Measurements from ENCODE around the gene MTMR12. TPM values are rescaled to one million over a fixed set of nuclear protein-coding genes. Genes with fewer than 3 reads are reported as not detected.
A peak's percentile ranks its signal among the peaks of the same experiment; 100 is the strongest.

The MTMR12 gene
- total and polyA plus RNA-seq, 4 donors, result 16.2 to 19.9 (median 18.1) TPM

DNA sequence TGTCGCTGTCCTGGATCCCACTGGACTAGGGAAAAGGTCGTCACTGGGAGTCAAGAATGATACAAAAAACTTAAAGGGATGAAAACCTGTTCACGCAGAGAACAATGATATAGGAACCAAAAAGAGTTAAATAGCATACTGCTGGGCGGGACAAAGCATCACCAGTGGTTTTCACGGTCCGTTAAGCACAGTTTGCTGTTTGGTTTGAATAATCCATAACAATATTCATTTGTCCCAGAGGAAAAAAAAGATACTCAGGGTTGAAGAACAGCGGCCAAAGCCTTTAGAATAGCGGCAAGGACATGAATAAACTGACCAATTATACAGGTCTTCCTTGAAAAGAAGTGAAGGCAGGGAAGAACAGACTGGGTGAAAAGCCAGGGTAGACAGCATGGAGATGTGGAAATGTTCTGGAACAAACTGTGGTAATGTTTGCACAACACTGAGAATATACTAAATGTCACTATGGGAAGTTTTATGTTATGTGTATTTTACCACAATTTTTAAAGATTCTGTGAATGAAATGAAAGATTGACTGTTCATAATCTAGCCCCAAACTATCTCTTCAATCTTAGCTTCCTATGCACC, 60.8 kb downstream of the MTMR12 start:
- WGBS (ENCODE audit: insufficient coverage), result 71% methylated on average over 5 of the region's 8 CpGs
- H3K4me1 ChIP-seq (ENCODE audit: control insufficient read depth, insufficient read depth, low read length), result no peaks in the 10 kb centered on the region
- peaks cover 20% of the 10 kb centered on the region for H3K36me3 ChIP-seq (ENCODE audit: control insufficient read depth, insufficient read depth, low read length)
- H3K27ac ChIP-seq (ENCODE audit: low read depth, low read length), result no peak overlapping the region
- H3K9me3 ChIP-seq (ENCODE audit: control insufficient read depth, insufficient read depth, low read length), result no peaks in the 10 kb centered on the region
- no peaks in the 10 kb centered on the region for H3K27me3 ChIP-seq (ENCODE audit: control insufficient read depth, insufficient read depth, low read length)
- no peak for DNase-seq (ENCODE audit: low read depth in 4 of 6, low spot score in 6 of 6)
- no peak overlapping the region for H3K4me3 ChIP-seq (ENCODE audit: low read depth, low read length)

DNA sequence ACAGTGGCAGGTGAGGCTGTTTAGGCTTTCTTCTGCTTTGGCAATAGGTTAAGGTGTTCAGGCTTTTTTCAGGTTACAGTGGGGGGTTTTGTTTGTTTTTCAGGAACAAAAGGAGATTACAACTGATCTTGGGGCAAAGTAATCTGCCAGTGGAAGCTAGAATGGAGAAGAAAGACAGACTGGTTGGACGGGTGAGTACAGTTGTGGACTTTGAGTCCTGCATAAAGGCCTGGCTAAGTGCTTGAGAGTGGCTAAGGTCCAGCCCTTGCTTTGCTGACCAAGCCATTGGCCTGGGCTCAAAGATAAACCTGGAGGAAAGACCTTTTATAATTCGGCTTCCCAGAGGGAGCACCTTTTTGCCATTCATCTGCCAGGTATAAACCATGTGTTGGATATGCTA, 63.1 kb downstream of the MTMR12 start:
- WGBS (ENCODE audit: insufficient coverage), result 84% methylated on average over 2 of the region's 2 CpGs

DNA sequence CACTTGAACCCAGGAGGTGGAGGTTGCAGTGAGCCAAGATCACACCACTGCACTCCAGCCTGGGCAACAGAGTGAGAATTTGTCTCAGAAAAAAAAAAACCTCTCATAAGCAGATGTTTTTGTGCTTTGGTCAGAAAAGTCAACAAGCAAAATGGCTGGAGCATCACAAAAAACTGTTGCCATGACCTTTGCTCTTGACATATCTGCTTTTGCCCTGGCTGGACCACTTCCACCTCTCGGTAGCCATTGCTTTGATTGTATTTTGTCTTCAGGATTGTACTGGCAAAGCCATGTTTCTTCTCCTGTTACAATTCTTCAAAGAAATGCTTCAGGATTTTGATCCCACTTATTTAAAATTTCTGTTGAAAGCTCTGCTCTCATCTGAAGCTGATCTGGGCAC, 67.0 kb downstream of the MTMR12 start:
- Histone ChIP-seq H3K36me3 (ENCODE audit: control insufficient read depth, insufficient read depth, low read length) (peaks cover 17% of the 10 kb centered on the region), H3K9me3 (ENCODE audit: control insufficient read depth, insufficient read depth, low read length) (no peaks in the 10 kb centered on the region), H3K27me3 (ENCODE audit: control insufficient read depth, insufficient read depth, low read length) (no peaks in the 10 kb centered on the region), H3K4me3 (ENCODE audit: low read depth, low read length) (no peak overlapping the region), H3K27ac (ENCODE audit: low read depth, low read length) (no peak overlapping the region), H3K4me1 (ENCODE audit: control insufficient read depth, insufficient read depth, low read length) (no peaks in the 10 kb centered on the region)
- no peak for DNase-seq (ENCODE audit: low read depth in 4 of 6, low spot score in 6 of 6)
- 100% methylated on average over 1 of the region's 1 CpG for WGBS (ENCODE audit: insufficient coverage)

More for the DNA sequence above, 63.1 kb downstream of the MTMR12 start:
- no peak overlapping the region for H3K27ac ChIP-seq (ENCODE audit: low read depth, low read length)
- no peaks in the 10 kb centered on the region for H3K4me1 ChIP-seq (ENCODE audit: control insufficient read depth, insufficient read depth, low read length)
- H3K9me3 ChIP-seq (ENCODE audit: control insufficient read depth, insufficient read depth, low read length), result no peaks in the 10 kb centered on the region
- H3K27me3 ChIP-seq (ENCODE audit: control insufficient read depth, insufficient read depth, low read length), result no peaks in the 10 kb centered on the region
- no peak for DNase-seq (ENCODE audit: low read depth in 4 of 6, low spot score in 6 of 6)
- peaks cover 21% of the 10 kb centered on the region for H3K36me3 ChIP-seq (ENCODE audit: control insufficient read depth, insufficient read depth, low read length)
- no peak overlapping the region for H3K4me3 ChIP-seq (ENCODE audit: low read depth, low read length)

DNA sequence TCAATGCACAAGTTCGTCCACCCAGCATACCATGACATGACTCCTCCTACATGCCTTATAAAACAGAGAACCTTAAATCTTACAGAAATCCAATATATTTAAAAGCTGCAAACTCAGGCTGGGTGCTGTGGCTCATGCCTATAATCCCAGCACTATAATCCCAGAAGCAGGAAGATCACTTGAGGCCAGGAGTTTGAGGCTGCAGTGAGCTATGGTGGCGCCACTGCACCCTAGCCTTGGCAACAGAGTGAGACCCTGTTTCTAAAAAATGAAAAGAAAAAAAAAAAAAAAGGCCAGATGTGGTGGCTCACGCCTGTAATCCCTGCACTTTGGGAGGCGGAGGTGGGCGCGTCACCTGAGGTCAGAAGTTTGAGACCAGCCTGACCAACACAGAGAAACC, 68.7 kb downstream of the MTMR12 start:
- no peak for DNase-seq (ENCODE audit: low read depth in 4 of 6, low spot score in 6 of 6)
- 97% methylated on average over 5 of the region's 6 CpGs for WGBS (ENCODE audit: insufficient coverage)
- Histone ChIP-seq H3K27me3 (ENCODE audit: control insufficient read depth, insufficient read depth, low read length) (no peaks in the 10 kb centered on the region), H3K4me3 (ENCODE audit: low read depth, low read length) (no peak overlapping the region), H3K27ac (ENCODE audit: low read depth, low read length) (no peak overlapping the region), H3K9me3 (ENCODE audit: control insufficient read depth, insufficient read depth, low read length) (no peaks in the 10 kb centered on the region), H3K36me3 (ENCODE audit: control insufficient read depth, insufficient read depth, low read length) (peaks cover 21% of the 10 kb centered on the region), H3K4me1 (ENCODE audit: control insufficient read depth, insufficient read depth, low read length) (no peaks in the 10 kb centered on the region)

DNA sequence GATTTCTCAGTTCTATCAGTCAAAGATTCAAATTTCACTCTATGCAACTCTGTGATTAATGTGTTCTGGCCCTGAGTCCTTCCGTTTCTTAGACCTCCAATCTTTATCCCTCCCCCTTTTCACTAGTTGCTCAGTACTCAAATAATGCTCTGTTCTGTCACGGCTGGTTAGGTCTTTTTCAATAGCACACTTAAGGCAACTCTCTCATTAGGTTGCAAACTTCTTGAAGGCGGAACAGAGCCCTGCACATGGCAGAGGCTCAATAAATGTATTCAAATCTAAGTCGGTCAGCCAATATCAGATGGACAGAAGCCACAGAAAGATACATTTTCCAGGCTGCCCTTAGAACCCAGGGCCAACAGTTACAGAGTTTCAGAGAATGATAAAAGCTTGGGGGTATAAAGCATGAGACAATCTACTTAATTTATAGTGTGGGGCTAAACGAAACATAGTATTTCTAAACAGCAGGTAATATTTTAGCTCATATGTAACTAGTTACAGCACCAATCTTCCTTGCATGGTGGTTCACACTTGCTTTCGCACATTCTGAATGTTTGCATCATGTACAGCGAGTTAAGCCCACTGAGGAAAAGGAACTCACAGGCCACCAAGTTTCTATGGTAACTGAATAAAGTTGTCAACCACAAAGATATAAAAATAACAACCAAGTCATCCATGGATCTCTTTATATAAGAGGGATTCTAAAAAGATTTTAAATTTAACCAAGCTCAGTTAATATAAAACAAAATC, 71.5 kb downstream of the MTMR12 start:
- DNase-seq (ENCODE audit: low read depth in 4 of 6, low spot score in 6 of 6), result peak in 1 of 6 donors; percentile 67
- Histone ChIP-seq H3K27ac (ENCODE audit: low read depth, low read length) (peak overlapping the region; percentile 0), H3K9me3 (ENCODE audit: control insufficient read depth, insufficient read depth, low read length) (no peaks in the 10 kb centered on the region), H3K4me1 (ENCODE audit: control insufficient read depth, insufficient read depth, low read length) (no peaks in the 10 kb centered on the region), H3K36me3 (ENCODE audit: control insufficient read depth, insufficient read depth, low read length) (peaks cover 33% of the 10 kb centered on the region), H3K4me3 (ENCODE audit: low read depth, low read length) (no peak overlapping the region), H3K27me3 (ENCODE audit: control insufficient read depth, insufficient read depth, low read length) (no peaks in the 10 kb centered on the region)
- 8% methylated on average over 3 of the region's 7 CpGs for WGBS (ENCODE audit: insufficient coverage)

DNA sequence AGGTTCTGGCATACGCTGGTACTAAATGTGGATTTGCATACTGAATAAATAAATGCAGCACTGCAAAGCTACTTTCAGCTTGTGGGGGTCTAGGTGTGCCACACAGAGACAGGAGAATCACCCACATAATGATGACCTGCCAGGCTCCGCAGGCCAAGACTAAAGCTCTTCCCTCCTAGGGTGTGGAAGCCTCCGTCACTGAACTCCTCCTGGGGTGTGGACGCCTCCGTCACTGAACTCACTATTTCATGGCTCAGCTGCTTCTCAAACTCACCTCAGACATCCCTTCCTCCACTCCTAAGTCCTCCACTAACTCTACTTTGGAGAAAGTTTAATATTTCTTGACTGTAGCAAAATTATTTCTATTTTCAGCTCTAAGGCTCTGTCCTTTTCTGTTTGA, 73.4 kb downstream of the MTMR12 start:
- WGBS (ENCODE audit: insufficient coverage), result 100% methylated on average over 2 of the region's 5 CpGs
- H3K27ac ChIP-seq (ENCODE audit: low read depth, low read length), result no peak overlapping the region
- H3K4me1 ChIP-seq (ENCODE audit: control insufficient read depth, insufficient read depth, low read length), result no peaks in the 10 kb centered on the region
- no peak for DNase-seq (ENCODE audit: low read depth in 4 of 6, low spot score in 6 of 6)
- no peaks in the 10 kb centered on the region for H3K9me3 ChIP-seq (ENCODE audit: control insufficient read depth, insufficient read depth, low read length)
- H3K27me3 ChIP-seq (ENCODE audit: control insufficient read depth, insufficient read depth, low read length), result no peaks in the 10 kb centered on the region
- no peak overlapping the region for H3K4me3 ChIP-seq (ENCODE audit: low read depth, low read length)
- peaks cover 37% of the 10 kb centered on the region for H3K36me3 ChIP-seq (ENCODE audit: control insufficient read depth, insufficient read depth, low read length)

DNA sequence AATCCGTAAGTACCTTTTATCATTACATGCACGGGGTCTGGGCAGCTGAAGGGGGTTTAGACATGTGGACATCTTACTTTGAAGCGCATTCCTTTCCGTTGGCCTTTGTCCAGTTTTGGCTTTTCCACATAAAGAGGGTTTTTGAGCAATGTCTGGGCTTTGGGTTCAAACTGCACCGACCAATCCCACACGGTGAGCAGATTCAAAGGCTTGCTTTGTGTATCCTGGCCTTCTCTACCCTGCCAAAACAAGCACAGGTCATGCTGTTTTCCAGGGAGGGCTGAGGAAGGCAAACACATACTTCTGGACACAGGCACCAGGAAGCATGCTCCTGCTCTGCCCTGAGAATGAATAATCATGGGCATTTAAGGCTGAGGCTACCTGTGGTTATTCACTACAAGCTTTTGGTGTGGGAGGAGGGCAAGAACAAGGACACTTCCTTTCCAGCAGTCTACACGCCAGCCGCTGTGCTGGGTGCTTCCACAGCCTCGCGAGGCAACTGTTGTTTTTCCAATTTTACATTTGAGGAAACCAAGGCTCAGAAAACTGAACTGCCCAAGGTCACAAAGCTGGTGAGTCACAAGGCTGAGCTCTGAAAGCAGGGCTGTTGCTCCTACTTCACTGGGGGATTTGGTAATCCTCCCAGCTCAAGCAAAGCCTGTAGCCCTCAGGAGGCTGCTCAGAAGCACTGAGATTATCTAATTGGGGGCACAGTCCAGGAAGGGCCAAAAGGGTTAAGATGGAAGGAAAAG, 78.9 kb downstream of the MTMR12 start:
- WGBS (ENCODE audit: insufficient coverage), result 59% methylated on average over 8 of the region's 10 CpGs

DNA sequence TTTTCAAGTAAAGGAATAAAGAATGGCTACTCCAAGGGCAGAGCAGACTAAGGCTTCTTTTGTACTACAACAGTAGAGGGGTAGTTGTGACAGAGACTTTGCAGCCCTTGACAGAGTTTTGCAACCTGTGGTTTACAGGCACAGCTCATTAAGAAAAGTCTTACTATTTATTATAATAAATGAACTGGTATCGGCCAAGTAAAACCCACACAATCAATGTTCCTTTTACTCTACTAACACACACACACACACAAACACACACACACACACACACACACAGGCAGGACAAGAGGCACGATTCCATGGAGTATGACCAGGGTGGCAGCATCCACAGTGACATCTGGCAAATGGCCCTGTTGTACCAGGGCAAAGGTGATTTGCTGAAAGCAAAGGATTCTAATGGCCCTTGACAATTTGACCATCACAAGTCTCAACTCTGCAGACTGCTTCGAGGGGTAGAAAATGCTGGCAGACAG, 79.5 kb downstream of the MTMR12 start:
- DNase-seq (ENCODE audit: low read depth in 4 of 6, low spot score in 6 of 6), result peak in 1 of 6 donors; percentile 26
- 60% methylated on average over 1 of the region's 3 CpGs for WGBS (ENCODE audit: insufficient coverage)
- Histone ChIP-seq H3K4me3 (ENCODE audit: low read depth, low read length) (no peak overlapping the region), H3K36me3 (ENCODE audit: control insufficient read depth, insufficient read depth, low read length) (peaks cover 53% of the 10 kb centered on the region), H3K9me3 (ENCODE audit: control insufficient read depth, insufficient read depth, low read length) (no peaks in the 10 kb centered on the region), H3K27me3 (ENCODE audit: control insufficient read depth, insufficient read depth, low read length) (no peaks in the 10 kb centered on the region), H3K27ac (ENCODE audit: low read depth, low read length) (no peak overlapping the region), H3K4me1 (ENCODE audit: control insufficient read depth, insufficient read depth, low read length) (peaks cover 19% of the 10 kb centered on the region)

More for the DNA sequence above, 78.9 kb downstream of the MTMR12 start:
- peak overlapping the region; percentile 35 for H3K27ac ChIP-seq (ENCODE audit: low read depth, low read length)
- H3K27me3 ChIP-seq (ENCODE audit: control insufficient read depth, insufficient read depth, low read length), result no peaks in the 10 kb centered on the region
- peaks cover 19% of the 10 kb centered on the region for H3K4me1 ChIP-seq (ENCODE audit: control insufficient read depth, insufficient read depth, low read length)
- H3K9me3 ChIP-seq (ENCODE audit: control insufficient read depth, insufficient read depth, low read length), result no peaks in the 10 kb centered on the region
- H3K4me3 ChIP-seq (ENCODE audit: low read depth, low read length), result no peak overlapping the region
- peaks cover 52% of the 10 kb centered on the region for H3K36me3 ChIP-seq (ENCODE audit: control insufficient read depth, insufficient read depth, low read length)
- DNase-seq (ENCODE audit: low read depth in 4 of 6, low spot score in 6 of 6), result peak in 3 of 6 donors; percentile 30 to 74 (median 42)

DNA sequence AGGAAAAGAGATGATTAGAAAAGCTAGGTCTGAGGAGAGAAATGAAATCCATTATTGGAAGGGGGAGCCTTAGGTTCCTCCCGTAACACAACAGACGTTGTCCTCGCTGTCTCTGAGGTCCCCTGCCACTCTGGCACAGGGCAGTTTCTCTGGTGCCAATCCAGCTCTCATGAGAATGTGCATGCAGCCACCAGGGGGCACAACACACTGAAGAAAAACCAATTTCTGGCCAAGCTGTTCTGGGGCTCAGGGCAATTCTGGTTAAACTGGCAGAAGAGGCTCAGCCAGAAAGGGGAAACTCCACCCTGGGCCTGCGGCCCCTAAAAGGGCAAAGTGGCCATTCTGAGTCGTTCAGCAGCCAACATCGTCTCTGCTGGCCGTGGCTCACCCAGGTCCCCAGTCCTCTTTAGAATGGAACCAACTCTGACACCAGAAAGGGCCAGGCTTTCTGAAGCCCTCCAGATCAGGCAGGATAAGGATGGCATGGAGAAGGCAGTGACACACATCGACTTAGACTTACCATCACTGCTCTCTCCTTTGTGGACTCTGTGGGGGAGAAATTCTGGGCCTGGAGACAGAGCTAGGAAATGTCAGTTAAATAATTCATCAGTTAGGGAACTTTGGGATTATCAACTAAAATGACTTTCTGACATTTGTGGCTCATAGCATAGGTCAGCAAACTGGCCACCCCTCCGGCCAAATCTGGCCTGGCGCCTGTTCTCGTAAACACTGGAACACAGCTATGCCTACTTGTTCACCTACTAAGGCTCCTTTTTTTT, 80.1 kb downstream of the MTMR12 start:
- Histone ChIP-seq H3K9me3 (ENCODE audit: control insufficient read depth, insufficient read depth, low read length) (no peaks in the 10 kb centered on the region), H3K4me3 (ENCODE audit: low read depth, low read length) (no peak overlapping the region), H3K36me3 (ENCODE audit: control insufficient read depth, insufficient read depth, low read length) (peaks cover 52% of the 10 kb centered on the region), H3K4me1 (ENCODE audit: control insufficient read depth, insufficient read depth, low read length) (peaks cover 19% of the 10 kb centered on the region), H3K27me3 (ENCODE audit: control insufficient read depth, insufficient read depth, low read length) (no peaks in the 10 kb centered on the region), H3K27ac (ENCODE audit: low read depth, low read length) (no peak overlapping the region)
- WGBS (ENCODE audit: insufficient coverage), result 34% methylated on average over 6 of the region's 11 CpGs
- DNase-seq (ENCODE audit: low read depth in 4 of 6, low spot score in 6 of 6), result peak in 4 of 6 donors; percentile 33 to 89 (median 67)

Measured in spinal cord (tissue), 10 donors.